Liver (tissue), 9 donors: ENCODE data around the gene TSC22D3. TPM values are rescaled to one million over a fixed set of nuclear protein-coding genes. Genes with fewer than 3 reads are reported as not detected.
"Not testable (repeated sequence)": the region's sequence is repeated elsewhere in the genome, so short reads cannot be mapped to it uniquely, and the experiment has no call there.

Experiments used
- DNase-seq: peaks from one replicate; pipeline ENCODE4 v3.0.0-alpha.2; 2017; ENCODE audit warnings: low spot score
- H3K27ac ChIP-seq, 2 donors: one replicate each; pipeline ENCODE4 v1.7.0; 2013; ENCODE audit warnings: inconsistent platforms in 2 of 2, low read length in 2 of 2, control low read depth in 1 of 2, low read depth in 1 of 2, mild to moderate bottlenecking in 1 of 2
- H3K27me3 ChIP-seq, 4 donors: one replicate each; pipeline versions ENCODE4 v1.6.1 to v1.7.0; 2013; ENCODE audit warnings: low read length in 3 of 4, inconsistent platforms in 1 of 4, mild to moderate bottlenecking in 1 of 4, moderate library complexity in 1 of 4; ENCODE audit not compliant: control insufficient read depth in 4 of 4, insufficient read depth in 4 of 4
- H3K36me3 ChIP-seq, 4 donors: one replicate each; pipeline versions ENCODE4 v1.6.1 to v1.7.0; 2013; ENCODE audit warnings: low read length in 3 of 4, mild to moderate bottlenecking in 3 of 4, low read depth in 1 of 4, moderate library complexity in 1 of 4; ENCODE audit not compliant: control insufficient read depth in 4 of 4, insufficient read depth in 3 of 4
- H3K4me1 ChIP-seq, 4 donors: one replicate each; pipeline versions ENCODE4 v1.6.1 to v1.7.0; 2013; ENCODE audit warnings: low read length in 3 of 4, mild to moderate bottlenecking in 3 of 4, moderate library complexity in 1 of 4; ENCODE audit not compliant: control insufficient read depth in 4 of 4, insufficient read depth in 4 of 4
- H3K4me3 ChIP-seq, 3 donors: one replicate each; pipeline versions ENCODE4 v1.6.1 to v1.7.0; 2013; ENCODE audit warnings: low read length in 3 of 3, control low read depth in 1 of 3, low read depth in 1 of 3, mild to moderate bottlenecking in 1 of 3
- H3K9ac ChIP-seq, 2 donors: one replicate each; pipeline ENCODE4 v1.7.0; 2013; ENCODE audit warnings: low read length in 2 of 2, mild to moderate bottlenecking in 2 of 2, moderate library complexity in 2 of 2, control low read depth in 1 of 2, low read depth in 1 of 2
- H3K9me3 ChIP-seq, 4 donors: one replicate each; pipeline versions ENCODE4 v1.6.1 to v1.7.0; 2013; ENCODE audit warnings: low read length in 3 of 4; ENCODE audit not compliant: control insufficient read depth in 4 of 4
- ATF3 ChIP-seq: IDR thresholded peaks from 2 replicates; pipeline ENCODE4 v1.6.1; 2016; ENCODE audit warnings: antibody characterized with exemption
- CTCF ChIP-seq: fragments of 150-350 bp; IDR thresholded peaks from 2 replicates; pipeline ENCODE4 v1.5.1; 2017; ENCODE audit warnings: improper control_type of control experiment, low read depth, low read length; ENCODE audit not compliant: missing input control
- FOXA2 ChIP-seq: IDR thresholded peaks from 2 replicates; pipeline ENCODE4 v1.6.1; 2016; ENCODE audit warnings: antibody characterized with exemption
- HNF4A ChIP-seq, 2 donors: conservative IDR thresholded peaks; 2 replicates each; pipeline ENCODE4 v1.6.1; 2016; ENCODE audit warnings: antibody characterized with exemption in 2 of 2, mild to moderate bottlenecking in 2 of 2
- HNF4G ChIP-seq: IDR thresholded peaks from 2 replicates; pipeline ENCODE4 v1.6.1; 2016; ENCODE audit warnings: antibody characterized with exemption
- MAX ChIP-seq: IDR thresholded peaks from 2 replicates; pipeline ENCODE4 v1.6.1; 2016; ENCODE audit warnings: antibody characterized with exemption
- NR2F2 ChIP-seq: IDR thresholded peaks from 2 replicates; pipeline ENCODE4 v1.6.1; 2016; ENCODE audit warnings: antibody characterized with exemption
- RAD21 ChIP-seq, 2 donors: IDR thresholded peaks; 2 replicates each; pipeline ENCODE4 v1.6.1; 2016; ENCODE audit warnings: antibody characterized with exemption in 2 of 2, mild to moderate bottlenecking in 2 of 2
- REST ChIP-seq: IDR thresholded peaks from 2 replicates; pipeline ENCODE4 v1.6.1; 2016; ENCODE audit warnings: antibody characterized with exemption, mild to moderate bottlenecking
- SP1 ChIP-seq: IDR thresholded peaks from 2 replicates; pipeline ENCODE4 v1.6.1; 2018; ENCODE audit warnings: antibody characterized with exemption, mild to moderate bottlenecking
- ZBTB33 ChIP-seq: IDR thresholded peaks from 2 replicates; pipeline ENCODE4 v1.6.1; 2016; ENCODE audit warnings: antibody characterized with exemption
- WGBS: extraction: QIAGEN DNeasy Blood & Tissue Kit; methylation state at CpG from one replicate; pipeline ENCODE4 v1.1.7; 2013; 5-methylcytosine and 5-hydroxymethylcytosine counted together
- polyA plus RNA-seq, 2 donors: library from polyadenylated mRNA; stranded (reverse) in 1 of 2; unstranded in 1 of 2; fragments of 200-250 nt in 1 of 2; fragments of >200 nt in 1 of 2; fragmentation: Nextera tagmentation in 1 of 2; extraction: Ambion mirVana in 1 of 2; gene quantifications; one replicate each; pipeline versions ENCODE4 v1.2.1 to v1.2.3, GENCODE V29; 2013 to 2015
- total RNA-seq, 2 donors: library from RNA; depleted of rRNA; stranded (reverse); fragments of >200 nt; gene quantifications; one replicate each; pipeline ENCODE4 v1.2.3, GENCODE V29; 2014
- donor health status: healthy.
- donor health status: healthy.
- donor health status: healthy.
- donor health status: healthy.
- donor health status: healthy.

The TSC22D3 gene
- total and polyA plus RNA-seq, 4 donors: 10.5 to 128 (median 48.1) TPM

GRCh38 chrX:107673431-107673830, 102.2 kb downstream of the TSC22D3 start:
- Histone ChIP-seq H3K9me3 (no peaks in the 10 kb centered on the region), H3K4me3 (no peak overlapping the region), H3K27me3 (no peaks in the 10 kb centered on the region), H3K4me1 (peaks cover 2 to 12% (median 7%) of the 10 kb centered on the region in 4 donors), H3K36me3 (no peaks in the 10 kb centered on the region), H3K9ac (peak overlapping the region in 1 of 2 donors; percentile 56), H3K27ac (peak overlapping the region; percentile 42 to 47)
- TF ChIP-seq HNF4G (no peak), FOXA2 (no peak), ATF3 (no peak), MAX (no peak), HNF4A (conservative IDR thresholded peaks at IDR 0.05) (no peak)
- DNase-seq: no peak
- WGBS: 76% methylated on average over 6 of the region's 6 CpGs

GRCh38 chrX:107672955-107673378, 102.6 kb downstream of the TSC22D3 start:
- TF ChIP-seq REST (no peak), NR2F2 (no peak), SP1 (peak; percentile 41), ZBTB33 (no peak), MAX (no peak), HNF4A (conservative IDR thresholded peaks at IDR 0.05) (no peak), CTCF (peak; percentile 62), RAD21 (IDR thresholded peaks at IDR 0.05) (peak; percentile 73 to 82)
- Histone ChIP-seq H3K4me1 (peaks cover 2 to 12% (median 7%) of the 10 kb centered on the region in 4 donors), H3K9ac (peak overlapping the region in 1 of 2 donors; percentile 56), H3K27ac (peak overlapping the region; percentile 42 to 47), H3K27me3 (no peaks in the 10 kb centered on the region), H3K4me3 (no peak overlapping the region), H3K9me3 (no peaks in the 10 kb centered on the region), H3K36me3 (no peaks in the 10 kb centered on the region)
- DNase-seq: no peak
- 5% methylated on average over 9 of the region's 9 CpGs for WGBS

GRCh38 chrX:107671256-107671655, 104.3 kb downstream of the TSC22D3 start:
- 90% methylated on average over 9 of the region's 9 CpGs for WGBS
- not testable (repeated sequence) for H3K36me3 ChIP-seq, H3K27ac ChIP-seq, DNase-seq, H3K4me1 ChIP-seq, H3K9ac ChIP-seq, H3K9me3 ChIP-seq, H3K27me3 ChIP-seq, H3K4me3 ChIP-seq
